NB4 (cell line): ENCODE results near the gene SOCS6.
A peak's percentile ranks its signal among the peaks of the same experiment; 100 is the strongest.
"Not testable (repeated sequence)": the region's sequence is repeated elsewhere in the genome, so short reads cannot be mapped to it uniquely, and the experiment has no call there.

Source experiments
- DNase-seq: peaks from one replicate; pipeline ENCODE4 v3.0.0; 2010; ENCODE audit warnings: low read depth
- H3K4me3 ChIP-seq: one replicate; pipeline ENCODE4 v1.5.1; 2011; ENCODE audit warnings: mild to moderate bottlenecking, low read depth, low read length, moderate library complexity
- CTCF ChIP-seq: IDR thresholded peaks from one replicate; pipeline ENCODE4 v1.5.1; 2012; ENCODE audit warnings: low read depth, low read length
- MAX ChIP-seq: IDR thresholded peaks from 2 replicates; pipeline ENCODE4 v1.6.1; 2011; ENCODE audit warnings: low read depth, low read length
- MYC ChIP-seq: IDR thresholded peaks from 2 replicates; pipeline ENCODE4 v1.6.1; 2011; ENCODE audit warnings: low read depth, low read length
- POLR2A ChIP-seq: IDR thresholded peaks from 2 replicates; pipeline ENCODE4 v1.6.1; 2011; ENCODE audit warnings: mild to moderate bottlenecking; ENCODE audit not compliant: insufficient read length; ENCODE audit errors: extremely low read depth

Gene SOCS6

DNA sequence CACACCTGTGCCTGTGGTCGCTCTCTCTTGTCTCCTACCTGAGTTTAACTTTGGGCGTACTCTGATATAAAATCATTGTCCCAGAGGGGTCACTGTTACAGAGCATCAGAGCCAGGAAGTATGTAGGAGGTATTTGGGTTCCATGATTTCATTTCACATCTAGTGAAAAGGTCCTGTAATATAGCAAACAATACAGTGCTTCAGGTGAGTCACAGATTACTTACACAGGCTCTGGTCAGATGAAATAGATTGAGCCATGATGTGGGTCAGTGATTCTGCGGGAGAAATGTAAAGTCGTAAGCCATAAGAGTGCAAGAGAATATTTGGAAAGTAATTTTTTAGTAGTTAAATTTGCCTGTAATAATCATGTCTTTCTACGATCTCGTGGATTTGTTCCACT lies 70.2 kb downstream of the SOCS6 start:
- H3K4me3 ChIP-seq = no peak overlapping the region
- TF ChIP-seq POLR2A = no peak
- no peak for TF ChIP-seq MAX
- no peak for TF ChIP-seq MYC
- no peak for TF ChIP-seq CTCF
- DNase-seq = no peak

GRCh38 chr18:70362258-70362657 lies 73.4 kb downstream of the SOCS6 start:
- H3K4me3 ChIP-seq = no peak overlapping the region
- DNase-seq = no peak
- no peak for TF ChIP-seq MYC
- TF ChIP-seq POLR2A = no peak
- TF ChIP-seq MAX = no peak
- TF ChIP-seq CTCF = no peak

DNA sequence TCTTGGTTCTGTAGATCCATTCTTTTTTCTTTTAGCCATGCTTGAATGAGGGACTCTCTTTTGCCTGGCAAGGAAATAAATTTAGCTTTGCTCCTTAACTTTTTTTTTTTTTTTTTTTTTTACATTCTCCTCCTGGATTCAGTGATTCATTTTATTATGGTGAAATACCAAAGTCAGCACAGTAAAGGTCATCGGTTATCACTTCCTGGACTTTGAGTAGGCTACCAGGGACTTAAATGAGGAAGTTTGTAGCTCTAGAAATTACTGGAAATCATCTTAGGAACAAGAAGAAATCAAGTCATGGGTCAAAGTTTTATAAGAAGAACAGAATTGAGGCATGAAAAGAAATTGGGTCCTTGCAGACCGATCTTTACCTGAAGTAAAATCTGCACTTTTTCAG lies 75.0 kb downstream of the SOCS6 start:
- DNase-seq = peak; percentile 28
- H3K4me3 ChIP-seq = no peak overlapping the region
- TF ChIP-seq MAX (no peak), CTCF (no peak), POLR2A (no peak), MYC (no peak)

GRCh38 chr18:70365361-70365760 lies 76.5 kb downstream of the SOCS6 start:
- TF ChIP-seq MAX (no peak), CTCF (no peak), POLR2A (no peak), MYC (no peak)
- no peak overlapping the region for H3K4me3 ChIP-seq
- DNase-seq = no peak

- H3K4me3 ChIP-seq = no peak overlapping the region
- no peak for DNase-seq
- TF ChIP-seq MYC = no peak
- TF ChIP-seq POLR2A = no peak
- TF ChIP-seq MAX = no peak
- no peak for TF ChIP-seq CTCF
These were observed 77.3 kb downstream of the SOCS6 start for GRCh38 chr18:70366174-70366573.

DNA sequence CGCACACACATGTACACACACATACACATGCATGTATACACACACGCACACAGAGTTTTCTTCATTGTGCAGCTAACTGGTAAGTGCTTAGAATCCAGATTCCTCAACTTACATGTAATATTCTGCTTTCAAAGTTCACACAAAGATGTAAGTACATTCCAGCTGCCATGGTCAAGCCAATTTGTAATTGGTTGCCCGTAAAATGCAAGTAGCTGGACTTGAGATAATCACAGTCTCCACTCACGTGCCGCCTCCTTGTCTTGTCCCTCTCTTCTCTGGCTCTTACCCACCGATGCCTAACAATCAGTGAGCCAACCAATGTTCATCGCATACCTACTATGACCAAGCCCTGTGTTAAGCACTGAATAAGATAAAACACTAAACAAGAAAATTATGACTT lies 77.8 kb downstream of the SOCS6 start:
- no peak overlapping the region for H3K4me3 ChIP-seq
- no peak for DNase-seq
- TF ChIP-seq MAX = no peak
- TF ChIP-seq CTCF = no peak
- TF ChIP-seq POLR2A = no peak
- TF ChIP-seq MYC = no peak

DNA sequence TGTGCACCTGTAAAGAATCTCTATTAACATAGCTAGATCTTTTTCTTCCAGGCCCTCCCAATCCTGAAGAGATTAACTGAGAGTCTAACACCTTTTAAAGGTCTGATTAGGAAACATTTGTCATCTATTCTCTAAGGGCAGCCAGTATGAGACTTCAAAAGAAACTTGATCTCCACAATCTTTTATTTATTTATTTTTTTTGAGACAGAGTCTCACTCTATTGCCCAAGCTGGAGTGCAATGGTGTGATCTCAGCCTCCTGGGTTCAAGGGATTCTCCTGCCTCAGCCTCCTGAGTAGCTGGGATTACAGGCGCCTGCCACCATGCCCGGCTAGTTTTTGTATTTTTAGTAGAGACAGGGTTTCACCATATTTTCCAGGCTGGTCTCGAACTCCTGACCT lies 78.5 kb downstream of the SOCS6 start:
- DNase-seq, H3K4me3 ChIP-seq: not testable (repeated sequence)
